ENCODE data around the gene MACROD2.

The MACROD2 gene

DNA sequence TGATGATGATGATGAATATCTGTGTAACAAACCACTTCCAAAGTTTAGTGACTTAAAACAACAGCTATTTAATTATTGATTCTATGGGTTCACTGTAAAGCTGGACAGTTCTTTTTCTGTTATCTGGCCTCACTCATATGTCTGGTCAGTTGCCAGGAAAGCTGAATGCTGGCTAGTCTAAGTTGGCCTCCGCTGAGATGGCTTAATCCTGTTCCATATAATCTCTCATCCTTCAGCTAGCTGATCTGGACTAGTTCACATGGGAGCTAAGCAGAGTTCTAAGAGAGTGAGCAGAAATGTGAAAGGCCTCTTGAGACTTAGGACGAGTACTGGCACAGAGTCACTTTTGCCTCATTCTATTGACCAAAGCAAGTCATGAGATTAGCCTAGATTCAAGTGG, 676.8 kb downstream of the MACROD2 start (continued):
- TF ChIP-seq, protein P1, sequence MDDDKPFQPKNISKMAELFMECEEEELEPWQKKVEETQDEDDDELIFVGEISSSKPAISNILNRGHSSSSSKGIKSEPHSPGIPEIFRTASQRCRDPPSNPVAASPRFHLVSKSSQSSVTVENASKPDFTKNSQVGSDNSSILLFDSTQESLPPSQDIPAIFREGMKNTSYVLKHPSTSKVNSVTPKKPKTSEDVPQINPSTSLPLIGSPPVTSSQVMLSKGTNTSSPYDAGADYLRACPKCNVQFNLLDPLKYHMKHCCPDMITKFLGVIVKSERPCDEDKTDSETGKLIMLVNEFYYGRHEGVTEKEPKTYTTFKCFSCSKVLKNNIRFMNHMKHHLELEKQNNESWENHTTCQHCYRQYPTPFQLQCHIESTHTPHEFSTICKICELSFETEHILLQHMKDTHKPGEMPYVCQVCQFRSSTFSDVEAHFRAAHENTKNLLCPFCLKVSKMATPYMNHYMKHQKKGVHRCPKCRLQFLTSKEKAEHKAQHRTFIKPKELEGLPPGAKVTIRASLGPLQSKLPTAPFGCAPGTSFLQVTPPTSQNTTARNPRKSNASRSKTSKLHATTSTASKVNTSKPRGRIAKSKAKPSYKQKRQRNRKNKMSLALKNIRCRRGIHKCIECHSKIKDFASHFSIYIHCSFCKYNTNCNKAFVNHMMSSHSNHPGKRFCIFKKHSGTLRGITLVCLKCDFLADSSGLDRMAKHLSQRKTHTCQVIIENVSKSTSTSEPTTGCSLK (tag by site-specific recombination; IDR thresholded peaks at IDR 0.05), result no peak
- TF ChIP-seq ZNF791 (tag by site-specific recombination; IDR thresholded peaks at IDR 0.05) (no peak), REPIN1 (tag by site-specific recombination; IDR thresholded peaks at IDR 0.05; ENCODE audit: low read depth) (no peak), ZNF146 (tag by site-specific recombination; IDR thresholded peaks at IDR 0.05) (no peak), ZNF837 (tag by site-specific recombination; IDR thresholded peaks at IDR 0.05) (no peak)
- TF ChIP-seq, protein P2, sequence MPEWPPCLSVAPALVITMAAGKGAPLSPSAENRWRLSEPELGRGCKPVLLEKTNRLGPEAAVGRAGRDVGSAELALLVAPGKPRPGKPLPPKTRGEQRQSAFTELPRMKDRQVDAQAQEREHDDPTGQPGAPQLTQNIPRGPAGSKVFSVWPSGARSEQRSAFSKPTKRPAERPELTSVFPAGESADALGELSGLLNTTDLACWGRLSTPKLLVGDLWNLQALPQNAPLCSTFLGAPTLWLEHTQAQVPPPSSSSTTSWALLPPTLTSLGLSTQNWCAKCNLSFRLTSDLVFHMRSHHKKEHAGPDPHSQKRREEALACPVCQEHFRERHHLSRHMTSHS (tag by site-specific recombination; IDR thresholded peaks at IDR 0.05), result no peak

DNA sequence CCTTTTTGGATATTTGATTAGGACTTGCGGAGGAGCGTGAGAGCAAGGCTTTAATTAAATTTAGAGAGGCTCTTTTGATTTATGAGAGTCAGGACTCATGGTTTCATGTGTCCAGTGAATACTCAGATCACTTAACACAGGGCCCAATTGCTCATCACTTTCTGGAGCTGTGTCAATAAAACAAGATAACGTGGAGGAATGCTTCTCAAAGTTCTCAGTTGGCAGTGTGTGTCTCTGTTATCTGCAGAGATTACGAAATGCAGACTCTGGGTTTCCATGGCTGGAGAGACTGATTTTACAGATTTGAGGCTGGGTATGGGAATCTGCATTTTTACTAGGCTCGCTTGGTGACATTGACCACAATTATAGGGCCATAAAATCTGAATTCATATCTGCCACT, 677.8 kb downstream of the MACROD2 start:
- ChIA-PET CTCF (no interaction called here), POLR2A (no interaction called here)
- Histone ChIP-seq H3K36me3 (ENCODE audit: control insufficient read depth in 2 of 2, insufficient read depth in 1 of 2, low read length in 2 of 2) (no peaks in the 10 kb centered on the region), H3K4me1 (ENCODE audit: control insufficient read depth, insufficient read depth, low read length) (no peaks in the 10 kb centered on the region), H3K27ac (ENCODE audit: extremely low read depth, low read depth, low read length) (no peak overlapping the region), H3K4me3 (ENCODE audit: low read depth, low read length) (no peak overlapping the region), H3K9me3 (ENCODE audit: control insufficient read depth, insufficient read depth, low read depth, low read length) (no peaks in the 10 kb centered on the region)
- no peak for TF ChIP-seq ZBTB21 (tag by site-specific recombination; IDR thresholded peaks at IDR 0.05)
- TF ChIP-seq, protein P3, sequence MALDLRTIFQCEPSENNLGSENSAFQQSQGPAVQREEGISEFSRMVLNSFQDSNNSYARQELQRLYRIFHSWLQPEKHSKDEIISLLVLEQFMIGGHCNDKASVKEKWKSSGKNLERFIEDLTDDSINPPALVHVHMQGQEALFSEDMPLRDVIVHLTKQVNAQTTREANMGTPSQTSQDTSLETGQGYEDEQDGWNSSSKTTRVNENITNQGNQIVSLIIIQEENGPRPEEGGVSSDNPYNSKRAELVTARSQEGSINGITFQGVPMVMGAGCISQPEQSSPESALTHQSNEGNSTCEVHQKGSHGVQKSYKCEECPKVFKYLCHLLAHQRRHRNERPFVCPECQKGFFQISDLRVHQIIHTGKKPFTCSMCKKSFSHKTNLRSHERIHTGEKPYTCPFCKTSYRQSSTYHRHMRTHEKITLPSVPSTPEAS (tag by site-specific recombination; IDR thresholded peaks at IDR 0.05), result no peak
- TF ChIP-seq, protein P4, sequence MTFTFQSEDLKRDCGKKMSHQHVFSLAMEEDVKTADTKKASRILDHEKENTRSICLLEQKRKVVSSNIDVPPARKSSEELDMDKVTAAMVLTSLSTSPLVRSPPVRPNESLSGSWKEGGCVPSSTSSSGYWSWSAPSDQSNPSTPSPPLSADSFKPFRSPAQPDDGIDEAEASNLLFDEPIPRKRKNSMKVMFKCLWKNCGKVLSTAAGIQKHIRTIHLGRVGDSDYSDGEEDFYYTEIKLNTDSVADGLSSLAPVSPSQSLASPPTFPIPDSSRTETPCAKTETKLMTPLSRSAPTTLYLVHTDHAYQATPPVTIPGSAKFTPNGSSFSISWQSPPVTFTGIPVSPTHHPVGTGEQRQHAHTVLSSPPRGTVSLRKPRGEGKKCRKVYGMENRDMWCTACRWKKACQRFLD (tag by site-specific recombination; IDR thresholded peaks at IDR 0.05), result no peak
- TF ChIP-seq ZNF311 (tag by site-specific recombination; IDR thresholded peaks at IDR 0.05; ENCODE audit: borderline replicate concordance), result no peak
- no peak for TF ChIP-seq KLF9 (tag by site-specific recombination; IDR thresholded peaks at IDR 0.05; ENCODE audit: low read depth)
- TF ChIP-seq ZSCAN16 (tag by site-specific recombination; IDR thresholded peaks at IDR 0.05), result no peak
- no peak for TF ChIP-seq ZNF416 (tag by site-specific recombination; IDR thresholded peaks at IDR 0.05)
- no peak for TF ChIP-seq ZNF792 (tag by site-specific recombination; IDR thresholded peaks at IDR 0.05)
- TF ChIP-seq, protein P5, sequence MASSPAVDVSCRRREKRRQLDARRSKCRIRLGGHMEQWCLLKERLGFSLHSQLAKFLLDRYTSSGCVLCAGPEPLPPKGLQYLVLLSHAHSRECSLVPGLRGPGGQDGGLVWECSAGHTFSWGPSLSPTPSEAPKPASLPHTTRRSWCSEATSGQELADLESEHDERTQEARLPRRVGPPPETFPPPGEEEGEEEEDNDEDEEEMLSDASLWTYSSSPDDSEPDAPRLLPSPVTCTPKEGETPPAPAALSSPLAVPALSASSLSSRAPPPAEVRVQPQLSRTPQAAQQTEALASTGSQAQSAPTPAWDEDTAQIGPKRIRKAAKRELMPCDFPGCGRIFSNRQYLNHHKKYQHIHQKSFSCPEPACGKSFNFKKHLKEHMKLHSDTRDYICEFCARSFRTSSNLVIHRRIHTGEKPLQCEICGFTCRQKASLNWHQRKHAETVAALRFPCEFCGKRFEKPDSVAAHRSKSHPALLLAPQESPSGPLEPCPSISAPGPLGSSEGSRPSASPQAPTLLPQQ (tag by site-specific recombination; IDR thresholded peaks at IDR 0.05), result no peak
- TF ChIP-seq ZNF621 (tag by site-specific recombination; IDR thresholded peaks at IDR 0.05), result no peak
- TF ChIP-seq ZNF654 (tag by site-specific recombination; IDR thresholded peaks at IDR 0.05; ENCODE audit: low read depth), result no peak
- no peak for TF ChIP-seq ZNF677 (tag by site-specific recombination; IDR thresholded peaks at IDR 0.05)
- TF ChIP-seq ZNF24 (tag by site-specific recombination; IDR thresholded peaks at IDR 0.05), result no peak
